Right lobe of liver (tissue), 6 donors: ENCODE results near the gene ARIH1. TPM values are rescaled to one million over a fixed set of nuclear protein-coding genes. Genes with fewer than 3 reads are reported as not detected.

Experiments used
- ATAC-seq, 4 donors: fragments of 200-7000 bp; cut with Tn5 transposase; one replicate each; pipeline ENCODE4 v1.9.1; 2020; ENCODE audit warnings: mild to moderate bottlenecking in 4 of 4, moderate library complexity in 4 of 4
- DNase-seq, 3 donors: peaks; one replicate each; pipeline ENCODE4 v3.0.0-alpha.2; 2020
- H3K27ac ChIP-seq, 3 donors: fragments of 200-600 bp; one replicate each; pipeline ENCODE4 v1.8.0; 2022
- H3K27me3 ChIP-seq, 2 donors: fragments of 200-600 bp; one replicate each; pipeline ENCODE4 v1.8.0; 2022
- H3K36me3 ChIP-seq, 4 donors: fragments of 200-600 bp; sonication (generic) in 1 of 4; one replicate each; pipeline versions ENCODE4 v1.5.1 to v1.8.0; 2017 to 2022; ENCODE audit warnings: control low read depth in 1 of 4
- H3K4me1 ChIP-seq, 4 donors: fragments of 200-600 bp; sonication (generic) in 1 of 4; one replicate each; pipeline versions ENCODE4 v1.5.1 to v1.8.0; 2017 to 2022; ENCODE audit warnings: control low read depth in 1 of 4
- H3K4me3 ChIP-seq, 3 donors: fragments of 200-600 bp; one replicate each; pipeline ENCODE4 v1.8.0; 2022
- H3K9me3 ChIP-seq, 4 donors: fragments of 200-600 bp; sonication (generic) in 1 of 4; one replicate each; pipeline versions ENCODE4 v1.5.1 to v1.8.0; 2017 to 2022; ENCODE audit warnings: control low read depth in 1 of 4
- CTCF ChIP-seq, 4 donors: fragments of 200-600 bp in 3 of 4; fragments of 450-650 bp in 1 of 4; IDR thresholded peaks; one replicate each; pipeline versions ENCODE4 v1.5.1 to v1.8.0; 2016 to 2022; ENCODE audit warnings: antibody characterized with exemption in 4 of 4, mild to moderate bottlenecking in 2 of 4
- POLR2A ChIP-seq: fragments of 450-650 bp; IDR thresholded peaks from one replicate; pipeline ENCODE4 v1.6.1; 2017; ENCODE audit warnings: antibody characterized with exemption, mild to moderate bottlenecking
- WGBS: methylation state at CpG from one replicate; pipeline ENCODE4 v1.1.6; 2018; ENCODE audit warnings: low coverage, low lambda C conversion rate; ENCODE audit not compliant: insufficient coverage; ENCODE audit errors: missing lambda C conversion rate; 5-methylcytosine and 5-hydroxymethylcytosine counted together
- intact Hi-C, 2 donors: fragments of 100-400 bp; cut with DNase I; formaldehyde crosslinking; loops; one replicate each; pipeline versions ENCODE4 v1.11.2 to v1.14.1; 2022
- total RNA-seq, 6 experiments: library from RNA; depleted of rRNA in 2 of 6; stranded (reverse); fragments of >200 nt in 2 of 6; fragmentation: NEBNext Ultra II Directional in 3 of 6; extraction: Animal tissue kit (Norgen Biotek cat#: 25700) in 3 of 6; gene quantifications; one replicate each; pipeline versions ENCODE4 v1.1.0 to v1.2.4, GENCODE V29; 2016 to 2023
- donor health status: DM: no; HTN: yes; CAD: no.
- donor health status: DM: no; HTN: no; CAD: no.
- donor health status: DM: no; HTN: no; CAD: no.
- donor health status: DM: no; HTN: yes; CAD: no.
- donor health status: DM: no; HTN: yes; CAD: no.

Gene ARIH1
- total RNA-seq, 6 experiments from 2014 or later, result 19.3 to 84.7 (median 69.9) TPM

- no peaks in the 10 kb centered on the region for H3K36me3 ChIP-seq
- no peak for DNase-seq
- no peak for ATAC-seq
- no peaks in the 10 kb centered on the region for H3K4me1 ChIP-seq
- 100% methylated on average over 2 of the region's 6 CpGs for WGBS
- H3K27ac ChIP-seq, result no peak overlapping the region
- intact Hi-C loops, result no loop called here
- no peak overlapping the region for H3K4me3 ChIP-seq
- no peaks in the 10 kb centered on the region for H3K9me3 ChIP-seq
- TF ChIP-seq POLR2A (no peak), CTCF (IDR thresholded peaks at IDR 0.05) (no peak)
- H3K27me3 ChIP-seq, result no peaks in the 10 kb centered on the region
Measured at GRCh38 chr15:72450805-72451204, 23.3 kb upstream of the ARIH1 start.

- no peak for DNase-seq
- intact Hi-C loops, result no loop called here
- no peaks in the 10 kb centered on the region for H3K4me1 ChIP-seq
- H3K4me3 ChIP-seq, result no peak overlapping the region
- no peaks in the 10 kb centered on the region for H3K36me3 ChIP-seq
- no peak for TF ChIP-seq POLR2A
- no peak for TF ChIP-seq CTCF (IDR thresholded peaks at IDR 0.05)
- ATAC-seq, result no peak
- 44% methylated on average over 2 of the region's 9 CpGs for WGBS
- no peaks in the 10 kb centered on the region for H3K27me3 ChIP-seq
- H3K27ac ChIP-seq, result no peak overlapping the region
- no peaks in the 10 kb centered on the region for H3K9me3 ChIP-seq
Measured at GRCh38 chr15:72451224-72451623, 22.9 kb upstream of the ARIH1 start.

DNA sequence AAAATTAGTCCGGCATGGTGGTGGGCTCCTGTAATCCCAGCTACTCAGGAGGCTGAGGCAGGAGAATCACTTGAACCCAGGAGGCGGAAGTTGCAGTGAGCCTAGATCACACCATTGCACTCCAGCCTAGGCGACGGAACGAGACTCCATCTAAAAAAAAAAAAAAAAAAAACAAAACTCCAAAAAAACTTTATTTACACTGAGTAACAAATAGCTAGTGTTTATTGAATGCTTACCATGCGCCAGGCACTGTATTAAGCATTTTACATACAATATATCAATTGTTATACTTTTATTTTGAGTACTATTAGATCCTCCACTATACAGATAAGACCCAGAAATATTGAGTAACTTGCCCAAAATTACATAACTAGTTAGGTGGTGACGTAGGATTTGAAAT is 17.4 kb upstream of the ARIH1 start:
- WGBS, result 87% methylated on average over 6 of the region's 7 CpGs
- H3K4me3 ChIP-seq, result no peak overlapping the region
- intact Hi-C loops, result no loop called here
- no peak for ATAC-seq
- no peaks in the 10 kb centered on the region for H3K9me3 ChIP-seq
- no peak for TF ChIP-seq CTCF (IDR thresholded peaks at IDR 0.05)
- no peak for TF ChIP-seq POLR2A
- no peaks in the 10 kb centered on the region for H3K36me3 ChIP-seq
- no peak overlapping the region for H3K27ac ChIP-seq
- H3K27me3 ChIP-seq, result no peaks in the 10 kb centered on the region
- no peak for DNase-seq
- H3K4me1 ChIP-seq, result no peaks in the 10 kb centered on the region

DNA sequence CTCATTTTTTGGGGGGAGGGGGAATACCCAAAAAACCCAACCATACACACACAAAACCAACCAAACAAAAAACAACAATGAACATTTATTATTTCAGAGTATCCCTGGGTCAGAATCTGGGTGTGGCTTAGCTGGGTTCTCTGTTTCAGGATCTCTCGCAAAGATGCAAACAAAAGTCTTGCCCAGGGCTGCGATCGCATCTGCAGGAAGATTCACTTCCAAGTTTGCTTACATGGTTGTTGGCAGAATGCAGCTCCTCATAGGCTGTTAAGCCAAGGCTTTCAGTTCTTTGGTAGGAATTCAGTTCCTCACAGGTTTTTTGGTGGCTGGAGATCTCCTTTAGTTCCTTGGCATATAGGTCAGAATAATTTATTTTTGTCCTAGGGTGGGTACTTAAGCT is 13.7 kb upstream of the ARIH1 start:
- intact Hi-C loops, result no loop called here
- no peak overlapping the region for H3K27ac ChIP-seq
- no peak for ATAC-seq
- no peaks in the 10 kb centered on the region for H3K27me3 ChIP-seq
- peaks cover 0 to 3% (median 0%) of the 10 kb centered on the region in 4 donors for H3K4me1 ChIP-seq
- TF ChIP-seq POLR2A (no peak), CTCF (IDR thresholded peaks at IDR 0.05) (no peak)
- 77% methylated on average over 3 of the region's 3 CpGs for WGBS
- H3K36me3 ChIP-seq, result no peaks in the 10 kb centered on the region
- no peaks in the 10 kb centered on the region for H3K9me3 ChIP-seq
- no peak overlapping the region for H3K4me3 ChIP-seq
- no peak for DNase-seq

GRCh38 chr15:72463702-72464101 is 10.4 kb upstream of the ARIH1 start:
- ATAC-seq (peak in 2 of 4 donors; percentile 16 to 35), DNase-seq (no peak)
- 75% methylated on average over 2 of the region's 2 CpGs for WGBS
- intact Hi-C loops, result no loop called here
- Histone ChIP-seq H3K27me3 (no peaks in the 10 kb centered on the region), H3K4me1 (peaks cover 0 to 3% (median 0%) of the 10 kb centered on the region in 4 donors), H3K4me3 (no peak overlapping the region), H3K36me3 (no peaks in the 10 kb centered on the region), H3K27ac (no peak overlapping the region), H3K9me3 (no peaks in the 10 kb centered on the region)
- no peak for TF ChIP-seq CTCF (IDR thresholded peaks at IDR 0.05)
- no peak for TF ChIP-seq POLR2A
